GM23338 (cell line): ENCODE results near the gene FGGY. TPM values are rescaled to one million over a fixed set of nuclear protein-coding genes. Genes with fewer than 3 reads are reported as not detected.

Experiments
- ETS1 ChIP-seq: IDR thresholded peaks from 2 replicates; pipeline ENCODE4 v1.6.1; 2016; ENCODE audit warnings: antibody characterized with exemption
- JUNB ChIP-seq: IDR thresholded peaks from one replicate; pipeline ENCODE4 v1.6.1; 2016; ENCODE audit warnings: antibody characterized with exemption; ENCODE audit not compliant: unreplicated experiment
- NANOG ChIP-seq: IDR thresholded peaks from 2 replicates; pipeline ENCODE4 v1.6.1; 2016; ENCODE audit warnings: antibody characterized with exemption, borderline replicate concordance
- POLR2AphosphoS5 ChIP-seq: IDR thresholded peaks from 2 replicates; pipeline ENCODE4 v1.6.1; 2016; ENCODE audit warnings: antibody characterized with exemption, low read depth
- REST ChIP-seq: IDR thresholded peaks from one replicate; pipeline ENCODE4 v1.6.1; 2018; ENCODE audit warnings: antibody characterized with exemption; ENCODE audit not compliant: unreplicated experiment
- ZNF114 ChIP-seq: fragments of 250-450 bp; sonication (Bioruptor Pico); IDR thresholded peaks from 2 replicates; pipeline ENCODE4 v1.5.0; 2020; ENCODE audit warnings: mild to moderate bottlenecking, moderate library complexity
- polyA plus RNA-seq: library from polyadenylated mRNA; unstranded; fragments of >200 nt; fragmentation: Nextera tagmentation; extraction: Ambion mirVana; gene quantifications from 2 replicates; pipeline ENCODE4 v1.2.1, GENCODE V29; 2016
- total RNA-seq: library from RNA; depleted of rRNA; stranded (reverse); fragments of >200 nt; shearing (Covaris generic); gene quantifications from 2 replicates; pipeline ENCODE4 v1.2.3, GENCODE V29; 2014
- TF ChIP-seq, protein P1 (sequence below): fragments of 250-450 bp; sonication (Bioruptor Pico); IDR thresholded peaks from 2 replicates; pipeline ENCODE4 v1.5.0; 2020; ENCODE audit warnings: mild to moderate bottlenecking, moderate library complexity
- TF ChIP-seq, protein P2 (sequence below), 2 experiments: fragments of 200-600 bp in 1 of 2; sonication (generic) in 1 of 2; conservative IDR thresholded peaks; 2 replicates each; pipeline versions ENCODE4 v1.5.1 to v1.6.1; 2016 to 2017; ENCODE audit warnings: antibody characterized with exemption in 2 of 2, low read depth in 2 of 2, mild to moderate bottlenecking in 2 of 2, moderate library complexity in 1 of 2

Gene FGGY
- total and polyA plus RNA-seq, 2 experiments from 2014 or later = 10.9 to 21.4 TPM

DNA sequence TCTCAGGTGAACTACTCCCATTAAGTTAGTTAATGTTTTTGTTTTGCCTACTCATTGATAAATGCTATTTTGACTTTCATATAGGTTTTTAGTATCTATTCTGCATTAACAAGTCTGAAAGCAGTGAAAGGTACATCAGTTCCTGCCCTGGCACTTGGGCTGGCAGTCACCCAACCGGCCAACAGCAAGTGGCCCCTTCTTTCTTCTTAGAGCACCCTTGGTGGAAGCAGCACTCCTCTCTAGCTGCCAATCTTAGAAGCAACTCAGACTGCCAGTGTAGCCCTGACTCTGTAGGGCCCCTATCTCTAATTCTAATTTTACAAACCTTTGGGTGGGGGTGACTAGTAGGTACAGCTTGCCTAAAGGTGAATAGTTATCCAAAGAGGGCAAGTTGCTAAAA is 155.7 kb downstream of the FGGY start (continued):
- TF ChIP-seq, protein P1, sequence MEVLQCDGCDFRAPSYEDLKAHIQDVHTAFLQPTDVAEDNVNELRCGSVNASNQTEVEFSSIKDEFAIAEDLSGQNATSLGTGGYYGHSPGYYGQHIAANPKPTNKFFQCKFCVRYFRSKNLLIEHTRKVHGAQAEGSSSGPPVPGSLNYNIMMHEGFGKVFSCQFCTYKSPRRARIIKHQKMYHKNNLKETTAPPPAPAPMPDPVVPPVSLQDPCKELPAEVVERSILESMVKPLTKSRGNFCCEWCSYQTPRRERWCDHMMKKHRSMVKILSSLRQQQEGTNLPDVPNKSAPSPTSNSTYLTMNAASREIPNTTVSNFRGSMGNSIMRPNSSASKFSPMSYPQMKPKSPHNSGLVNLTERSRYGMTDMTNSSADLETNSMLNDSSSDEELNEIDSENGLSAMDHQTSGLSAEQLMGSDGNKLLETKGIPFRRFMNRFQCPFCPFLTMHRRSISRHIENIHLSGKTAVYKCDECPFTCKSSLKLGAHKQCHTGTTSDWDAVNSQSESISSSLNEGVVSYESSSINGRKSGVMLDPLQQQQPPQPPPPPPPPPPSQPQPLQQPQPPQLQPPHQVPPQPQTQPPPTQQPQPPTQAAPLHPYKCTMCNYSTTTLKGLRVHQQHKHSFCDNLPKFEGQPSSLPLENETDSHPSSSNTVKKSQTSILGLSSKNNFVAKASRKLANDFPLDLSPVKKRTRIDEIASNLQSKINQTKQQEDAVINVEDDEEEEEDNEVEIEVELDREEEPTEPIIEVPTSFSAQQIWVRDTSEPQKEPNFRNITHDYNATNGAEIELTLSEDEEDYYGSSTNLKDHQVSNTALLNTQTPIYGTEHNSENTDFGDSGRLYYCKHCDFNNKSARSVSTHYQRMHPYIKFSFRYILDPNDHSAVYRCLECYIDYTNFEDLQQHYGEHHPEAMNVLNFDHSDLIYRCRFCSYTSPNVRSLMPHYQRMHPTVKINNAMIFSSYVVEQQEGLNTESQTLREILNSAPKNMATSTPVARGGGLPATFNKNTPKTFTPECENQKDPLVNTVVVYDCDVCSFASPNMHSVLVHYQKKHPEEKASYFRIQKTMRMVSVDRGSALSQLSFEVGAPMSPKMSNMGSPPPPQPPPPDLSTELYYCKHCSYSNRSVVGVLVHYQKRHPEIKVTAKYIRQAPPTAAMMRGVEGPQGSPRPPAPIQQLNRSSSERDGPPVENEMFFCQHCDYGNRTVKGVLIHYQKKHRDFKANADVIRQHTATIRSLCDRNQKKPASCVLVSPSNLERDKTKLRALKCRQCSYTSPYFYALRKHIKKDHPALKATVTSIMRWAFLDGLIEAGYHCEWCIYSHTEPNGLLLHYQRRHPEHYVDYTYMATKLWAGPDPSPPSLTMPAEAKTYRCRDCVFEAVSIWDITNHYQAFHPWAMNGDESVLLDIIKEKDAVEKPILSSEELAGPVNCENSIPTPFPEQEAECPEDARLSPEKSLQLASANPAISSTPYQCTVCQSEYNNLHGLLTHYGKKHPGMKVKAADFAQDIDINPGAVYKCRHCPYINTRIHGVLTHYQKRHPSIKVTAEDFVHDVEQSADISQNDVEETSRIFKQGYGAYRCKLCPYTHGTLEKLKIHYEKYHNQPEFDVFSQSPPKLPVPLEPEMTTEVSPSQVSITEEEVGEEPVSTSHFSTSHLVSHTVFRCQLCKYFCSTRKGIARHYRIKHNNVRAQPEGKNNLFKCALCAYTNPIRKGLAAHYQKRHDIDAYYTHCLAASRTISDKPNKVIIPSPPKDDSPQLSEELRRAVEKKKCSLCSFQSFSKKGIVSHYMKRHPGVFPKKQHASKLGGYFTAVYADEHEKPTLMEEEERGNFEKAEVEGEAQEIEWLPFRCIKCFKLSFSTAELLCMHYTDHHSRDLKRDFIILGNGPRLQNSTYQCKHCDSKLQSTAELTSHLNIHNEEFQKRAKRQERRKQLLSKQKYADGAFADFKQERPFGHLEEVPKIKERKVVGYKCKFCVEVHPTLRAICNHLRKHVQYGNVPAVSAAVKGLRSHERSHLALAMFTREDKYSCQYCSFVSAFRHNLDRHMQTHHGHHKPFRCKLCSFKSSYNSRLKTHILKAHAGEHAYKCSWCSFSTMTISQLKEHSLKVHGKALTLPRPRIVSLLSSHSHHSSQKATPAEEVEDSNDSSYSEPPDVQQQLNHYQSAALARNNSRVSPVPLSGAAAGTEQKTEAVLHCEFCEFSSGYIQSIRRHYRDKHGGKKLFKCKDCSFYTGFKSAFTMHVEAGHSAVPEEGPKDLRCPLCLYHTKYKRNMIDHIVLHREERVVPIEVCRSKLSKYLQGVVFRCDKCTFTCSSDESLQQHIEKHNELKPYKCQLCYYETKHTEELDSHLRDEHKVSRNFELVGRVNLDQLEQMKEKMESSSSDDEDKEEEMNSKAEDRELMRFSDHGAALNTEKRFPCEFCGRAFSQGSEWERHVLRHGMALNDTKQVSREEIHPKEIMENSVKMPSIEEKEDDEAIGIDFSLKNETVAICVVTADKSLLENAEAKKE (CRISPR knock-in tag) = no peak
- TF ChIP-seq REST = no peak
- no peak for TF ChIP-seq JUNB
- TF ChIP-seq ZNF114 = no peak
- TF ChIP-seq, protein P2, sequence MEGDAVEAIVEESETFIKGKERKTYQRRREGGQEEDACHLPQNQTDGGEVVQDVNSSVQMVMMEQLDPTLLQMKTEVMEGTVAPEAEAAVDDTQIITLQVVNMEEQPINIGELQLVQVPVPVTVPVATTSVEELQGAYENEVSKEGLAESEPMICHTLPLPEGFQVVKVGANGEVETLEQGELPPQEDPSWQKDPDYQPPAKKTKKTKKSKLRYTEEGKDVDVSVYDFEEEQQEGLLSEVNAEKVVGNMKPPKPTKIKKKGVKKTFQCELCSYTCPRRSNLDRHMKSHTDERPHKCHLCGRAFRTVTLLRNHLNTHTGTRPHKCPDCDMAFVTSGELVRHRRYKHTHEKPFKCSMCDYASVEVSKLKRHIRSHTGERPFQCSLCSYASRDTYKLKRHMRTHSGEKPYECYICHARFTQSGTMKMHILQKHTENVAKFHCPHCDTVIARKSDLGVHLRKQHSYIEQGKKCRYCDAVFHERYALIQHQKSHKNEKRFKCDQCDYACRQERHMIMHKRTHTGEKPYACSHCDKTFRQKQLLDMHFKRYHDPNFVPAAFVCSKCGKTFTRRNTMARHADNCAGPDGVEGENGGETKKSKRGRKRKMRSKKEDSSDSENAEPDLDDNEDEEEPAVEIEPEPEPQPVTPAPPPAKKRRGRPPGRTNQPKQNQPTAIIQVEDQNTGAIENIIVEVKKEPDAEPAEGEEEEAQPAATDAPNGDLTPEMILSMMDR (conservative IDR thresholded peaks at IDR 0.05; ENCODE audit: low read depth in 2 of 2) = no peak
- TF ChIP-seq NANOG = no peak
- no peak for TF ChIP-seq ETS1
- no peak for TF ChIP-seq POLR2AphosphoS5
